DOHH2 (cell line): ENCODE data around the gene AR.

Experiments
- H3F3A ChIP-seq: fragments of 200-600 bp; sonication (generic), shearing (Covaris generic); 2 replicates; pipeline ENCODE4 v1.6.0; 2016; ENCODE audit warnings: antibody characterized with exemption, mild to moderate bottlenecking; ENCODE audit not compliant: control insufficient read depth, insufficient read depth
- H3K27ac ChIP-seq: fragments of 200-600 bp; sonication (generic); 2 replicates; pipeline ENCODE4 v1.5.1; 2014; ENCODE audit warnings: low read depth, mild to moderate bottlenecking, low read length, moderate library complexity
- H3K27me3 ChIP-seq: fragments of 200-600 bp; sonication (generic); 2 replicates; pipeline ENCODE4 v1.6.1; 2014; ENCODE audit warnings: mild to moderate bottlenecking, low read length, mixed read lengths; ENCODE audit not compliant: control insufficient read depth
- H3K36me3 ChIP-seq: fragments of 200-600 bp; sonication (generic); 2 replicates; pipeline ENCODE4 v1.6.1; 2014; ENCODE audit warnings: mild to moderate bottlenecking, low read length, moderate library complexity, mixed read lengths; ENCODE audit not compliant: control insufficient read depth
- H3K4me1 ChIP-seq: fragments of 200-600 bp; sonication (generic); 2 replicates; pipeline ENCODE4 v1.6.1; 2014; ENCODE audit warnings: mild to moderate bottlenecking, low read length, mixed read lengths; ENCODE audit not compliant: control insufficient read depth
- H3K4me2 ChIP-seq: fragments of 200-600 bp; sonication (generic); 2 replicates; pipeline ENCODE4 v1.6.0; 2014; ENCODE audit warnings: mild to moderate bottlenecking, low read length, moderate library complexity
- H3K4me3 ChIP-seq: fragments of 200-600 bp; sonication (generic); 2 replicates; pipeline ENCODE4 v1.5.1; 2014; ENCODE audit warnings: mild to moderate bottlenecking, low read length, mixed read lengths
- H3K79me2 ChIP-seq: fragments of 200-600 bp; sonication (generic); 2 replicates; pipeline ENCODE4 v1.6.1; 2014; ENCODE audit warnings: mild to moderate bottlenecking, low read length, mixed read lengths; ENCODE audit not compliant: control insufficient read depth
- H3K9me2 ChIP-seq: fragments of 200-600 bp; sonication (generic); replicated peaks from 2 replicates; pipeline ENCODE4 v1.6.1; 2014; ENCODE audit warnings: mild to moderate bottlenecking, low read length, mixed read lengths; ENCODE audit not compliant: control insufficient read depth
- H3K9me3 ChIP-seq: fragments of 200-600 bp; sonication (generic); 2 replicates; pipeline ENCODE4 v1.6.1; 2014; ENCODE audit warnings: antibody characterized with exemption, low read length, mixed read lengths; ENCODE audit not compliant: control insufficient read depth, insufficient read depth
- H4K20me1 ChIP-seq: fragments of 200-600 bp; sonication (generic); 2 replicates; pipeline ENCODE4 v1.6.0; 2014; ENCODE audit warnings: low read depth, mild to moderate bottlenecking, antibody characterized with exemption, low read length, moderate library complexity; ENCODE audit not compliant: control insufficient read depth, insufficient read depth
- CTCF ChIP-seq: fragments of 200-600 bp; sonication (generic); IDR thresholded peaks from one replicate; pipeline ENCODE4 v1.5.1; 2014; ENCODE audit warnings: antibody characterized with exemption, mild to moderate bottlenecking, low read depth, low read length; ENCODE audit not compliant: poor library complexity, severe bottlenecking
- EZH2phosphoT487 ChIP-seq: fragments of 200-600 bp; sonication (generic); IDR thresholded peaks from 2 replicates; pipeline ENCODE4 v1.6.1; 2017; ENCODE audit warnings: borderline replicate concordance, mild to moderate bottlenecking, antibody characterized with exemption, low read length, moderate library complexity, mixed read lengths

The AR gene

GRCh38 chrX:67674741-67675140 lies 130.9 kb downstream of the AR start:
- Histone ChIP-seq H3K4me1 (no peaks in the 10 kb centered on the region), H3K27ac (no peak overlapping the region), H3K4me2 (no peak overlapping the region), H3K9me2 (no peaks in the 10 kb centered on the region), H3K4me3 (no peak overlapping the region), H4K20me1 (no peaks in the 10 kb centered on the region), H3K79me2 (no peaks in the 10 kb centered on the region), H3K27me3 (no peaks in the 10 kb centered on the region), H3K36me3 (no peaks in the 10 kb centered on the region), H3F3A (no peaks in the 10 kb centered on the region), H3K9me3 (no peaks in the 10 kb centered on the region)
- TF ChIP-seq EZH2phosphoT487 (no peak), CTCF (no peak)

GRCh38 chrX:67684136-67684535 lies 140.3 kb downstream of the AR start:
- no peaks in the 10 kb centered on the region for H3K4me1 ChIP-seq
- H3K36me3 ChIP-seq, result no peaks in the 10 kb centered on the region
- H3K9me2 ChIP-seq, result no peaks in the 10 kb centered on the region
- no peaks in the 10 kb centered on the region for H3K79me2 ChIP-seq
- H3K27ac ChIP-seq, result no peak overlapping the region
- no peak for TF ChIP-seq CTCF
- H3K4me2 ChIP-seq, result no peak overlapping the region
- no peak overlapping the region for H3K4me3 ChIP-seq
- H3K27me3 ChIP-seq, result no peaks in the 10 kb centered on the region
- no peaks in the 10 kb centered on the region for H3F3A ChIP-seq
- H4K20me1 ChIP-seq, result no peaks in the 10 kb centered on the region
- no peaks in the 10 kb centered on the region for H3K9me3 ChIP-seq

GRCh38 chrX:67692246-67692645 lies 148.4 kb downstream of the AR start:
- no peaks in the 10 kb centered on the region for H3K9me3 ChIP-seq
- H3K9me2 ChIP-seq, result no peaks in the 10 kb centered on the region
- H3K36me3 ChIP-seq, result no peaks in the 10 kb centered on the region
- H3K4me3 ChIP-seq, result no peak overlapping the region
- H3K27ac ChIP-seq, result no peak overlapping the region
- TF ChIP-seq EZH2phosphoT487 (no peak), CTCF (no peak)
- H4K20me1 ChIP-seq, result no peaks in the 10 kb centered on the region
- no peaks in the 10 kb centered on the region for H3F3A ChIP-seq
- no peak overlapping the region for H3K4me2 ChIP-seq
- no peaks in the 10 kb centered on the region for H3K27me3 ChIP-seq
- H3K4me1 ChIP-seq, result no peaks in the 10 kb centered on the region
- H3K79me2 ChIP-seq, result no peaks in the 10 kb centered on the region

- Histone ChIP-seq H3K4me2 (no peak overlapping the region), H3F3A (no peaks in the 10 kb centered on the region), H3K27ac (no peak overlapping the region), H3K79me2 (no peaks in the 10 kb centered on the region), H3K4me1 (no peaks in the 10 kb centered on the region), H3K9me2 (no peaks in the 10 kb centered on the region), H3K9me3 (no peaks in the 10 kb centered on the region), H3K36me3 (no peaks in the 10 kb centered on the region), H4K20me1 (no peaks in the 10 kb centered on the region), H3K4me3 (no peak overlapping the region), H3K27me3 (no peaks in the 10 kb centered on the region)
- TF ChIP-seq CTCF, result no peak
- no peak for TF ChIP-seq EZH2phosphoT487
These were observed 150.1 kb downstream of the AR start for GRCh38 chrX:67693928-67694327.
